Smooth muscle cell (in vitro differentiated cells): ENCODE results near the gene FZR1. TPM values are rescaled to one million over a fixed set of nuclear protein-coding genes. Genes with fewer than 3 reads are reported as not detected.

Experiments used
- DNase-seq: peaks from one replicate; lab custom pipeline; 2025; ENCODE audit not compliant: unreplicated experiment; lab: John Stamatoyannopoulos, UW
- H2AFZ ChIP-seq: fragments of 200-600 bp; sonication (generic); 2 replicates; pipeline ENCODE4 v1.6.0; 2016; ENCODE audit warnings: antibody characterized with exemption, low read depth, mild to moderate bottlenecking
- H3F3A ChIP-seq: fragments of 200-600 bp; sonication (generic); 2 replicates; pipeline ENCODE4 v1.6.0; 2017; ENCODE audit warnings: antibody characterized with exemption, low read depth
- H3K27ac ChIP-seq: fragments of 200-600 bp; sonication (generic); 2 replicates; pipeline ENCODE4 v1.5.1; 2016; ENCODE audit warnings: low read depth, mild to moderate bottlenecking
- H3K27me3 ChIP-seq: fragments of 200-600 bp; sonication (generic); 2 replicates; pipeline ENCODE4 v1.6.1; 2016; ENCODE audit warnings: low read depth, mild to moderate bottlenecking
- H3K36me3 ChIP-seq: fragments of 200-600 bp; sonication (generic); 2 replicates; pipeline ENCODE4 v1.5.1; 2016; ENCODE audit warnings: low read depth
- H3K4me1 ChIP-seq: fragments of 200-600 bp; sonication (generic); 2 replicates; pipeline ENCODE4 v1.5.1; 2016; ENCODE audit warnings: low read depth
- H3K4me2 ChIP-seq: fragments of 200-600 bp; sonication (generic); 2 replicates; pipeline ENCODE4 v1.6.0; 2016; ENCODE audit warnings: mild to moderate bottlenecking
- H3K4me3 ChIP-seq: fragments of 200-600 bp; sonication (generic); 2 replicates; pipeline ENCODE4 v1.5.1; 2016; ENCODE audit warnings: mild to moderate bottlenecking
- H3K79me2 ChIP-seq: fragments of 200-600 bp; sonication (generic); 2 replicates; pipeline ENCODE4 v1.6.0; 2016; ENCODE audit warnings: low read depth, mild to moderate bottlenecking
- H3K9ac ChIP-seq: fragments of 200-600 bp; sonication (generic); 2 replicates; pipeline ENCODE4 v1.6.0; 2016; ENCODE audit warnings: low read depth
- H3K9me3 ChIP-seq: fragments of 200-600 bp; sonication (generic); replicated peaks from 2 replicates; pipeline ENCODE4 v1.5.1; 2016; ENCODE audit warnings: low read depth
- H4K20me1 ChIP-seq: fragments of 200-600 bp; sonication (generic); 2 replicates; pipeline ENCODE4 v1.6.0; 2016; ENCODE audit warnings: low read depth
- CTCF ChIP-seq: fragments of 200-600 bp; sonication (generic); IDR thresholded peaks from 2 replicates; pipeline ENCODE4 v1.5.1; 2017; ENCODE audit warnings: borderline replicate concordance, mild to moderate bottlenecking, antibody characterized with exemption; ENCODE audit not compliant: insufficient read depth, poor library complexity, severe bottlenecking
- WGBS: methylation state at CpG from one replicate; pipeline ENCODE4 v1.1.7; 2016; ENCODE audit warnings: low lambda C conversion rate; 5-methylcytosine and 5-hydroxymethylcytosine counted together
- polyA plus RNA-seq: library from polyadenylated mRNA; unstranded; fragments of >200 nt; fragmentation: Nextera tagmentation; extraction: Ambion mirVana; gene quantifications from 2 replicates; pipeline ENCODE4 v1.2.1, GENCODE V29; 2016
- total RNA-seq: library from RNA; depleted of rRNA; stranded (reverse); fragments of >200 nt; gene quantifications from 2 replicates; pipeline ENCODE4 v1.2.3, GENCODE V29; 2014

FZR1 gene
- total and polyA plus RNA-seq, 2 experiments from 2014 or later = 16.3 to 49.7 TPM

- no peaks in the 10 kb centered on the region for H3K9me3 ChIP-seq
- H3F3A ChIP-seq = peaks cover 32% of the 10 kb centered on the region
- H3K36me3 ChIP-seq = no peaks in the 10 kb centered on the region
- no peak overlapping the region for H3K27ac ChIP-seq
- no peak overlapping the region for H3K9ac ChIP-seq
- no peaks in the 10 kb centered on the region for H3K79me2 ChIP-seq
- peaks cover 45% of the 10 kb centered on the region for H4K20me1 ChIP-seq
- no peak for DNase-seq
- H3K4me2 ChIP-seq = no peak overlapping the region
- no peak overlapping the region for H3K4me3 ChIP-seq
- no peaks in the 10 kb centered on the region for H3K27me3 ChIP-seq
- peaks cover 14% of the 10 kb centered on the region for H3K4me1 ChIP-seq
- 90% methylated on average over 19 of the region's 19 CpGs for WGBS
- TF ChIP-seq CTCF = peak; percentile 19
- no peak overlapping the region for H2AFZ ChIP-seq
Observed at GRCh38 chr19:3575260-3575741, 69.2 kb downstream of the FZR1 start.

- TF ChIP-seq CTCF = no peak
- no peak for DNase-seq
- no peak overlapping the region for H3K9ac ChIP-seq
Observed at GRCh38 chr19:3575949-3576673, 70.0 kb downstream of the FZR1 start.

GRCh38 chr19:3576696-3577443 lies 70.8 kb downstream of the FZR1 start:
- Histone ChIP-seq H3K9me3 (no peaks in the 10 kb centered on the region), H2AFZ (no peak overlapping the region), H3K27me3 (no peaks in the 10 kb centered on the region), H3K9ac (no peak overlapping the region), H4K20me1 (peaks cover 45% of the 10 kb centered on the region), H3K4me1 (peaks cover 14% of the 10 kb centered on the region), H3K79me2 (no peaks in the 10 kb centered on the region), H3K27ac (no peak overlapping the region), H3K4me2 (peak overlapping the region; percentile 96), H3K36me3 (no peaks in the 10 kb centered on the region), H3F3A (peaks cover 38% of the 10 kb centered on the region), H3K4me3 (peak overlapping the region; percentile 47)
- WGBS = 8% methylated on average over 38 of the region's 78 CpGs
- no peak for TF ChIP-seq CTCF
- peak; percentile 42 for DNase-seq

More at GRCh38 chr19:3575949-3576673, 70.0 kb downstream of the FZR1 start:
- Histone ChIP-seq H3K4me2 (peak overlapping the region; percentile 96), H3K27ac (no peak overlapping the region), H3K4me3 (peak overlapping the region; percentile 47), H4K20me1 (peaks cover 45% of the 10 kb centered on the region), H3K79me2 (no peaks in the 10 kb centered on the region), H3K4me1 (peaks cover 14% of the 10 kb centered on the region), H3K36me3 (no peaks in the 10 kb centered on the region), H3F3A (peaks cover 38% of the 10 kb centered on the region), H3K27me3 (no peaks in the 10 kb centered on the region), H2AFZ (no peak overlapping the region), H3K9me3 (no peaks in the 10 kb centered on the region)
- 72% methylated on average over 29 of the region's 29 CpGs for WGBS
